HG02973 (cell line): ENCODE measurements around the gene MBNL1.
"Not testable (repeated sequence)": the region's sequence is repeated elsewhere in the genome, so short reads cannot be mapped to it uniquely, and the experiment has no call there.

ENCODE experiments used
- ATAC-seq: cut with Tn5 transposase; IDR thresholded peaks from one replicate; pipeline ENCODE4 v1.9.1; 2021; ENCODE audit warnings: moderate library complexity; ENCODE audit not compliant: unreplicated experiment

The MBNL1 gene

GRCh38 chr3:152396867-152397266, 128.1 kb downstream of the MBNL1 start:
- no peak for ATAC-seq

- ATAC-seq: not testable (repeated sequence)
Observed at GRCh38 chr3:152397348-152397747, 128.6 kb downstream of the MBNL1 start.

- no peak for ATAC-seq
Observed at GRCh38 chr3:152398495-152398894, 129.8 kb downstream of the MBNL1 start.

DNA sequence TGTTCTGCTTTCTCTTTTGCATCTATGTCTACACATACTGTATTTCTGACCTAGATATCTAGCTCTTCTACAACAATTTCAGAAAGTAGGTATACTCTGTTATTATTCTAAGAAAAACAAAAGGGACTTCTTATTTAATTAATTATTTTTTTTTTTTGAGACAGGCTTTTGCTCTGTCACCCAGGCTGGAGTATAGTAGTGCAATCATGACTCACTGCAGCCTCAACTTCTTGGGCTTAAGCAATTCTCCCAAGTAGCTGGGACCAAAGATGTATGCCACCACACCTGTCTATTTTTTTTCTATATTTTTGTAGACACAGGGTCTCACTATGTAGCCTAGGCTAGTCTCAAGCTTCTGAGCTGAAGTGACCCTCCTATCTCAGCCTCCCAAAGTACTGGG, 130.6 kb downstream of the MBNL1 start:
- ATAC-seq: no peak

GRCh38 chr3:152400887-152401286, 132.2 kb downstream of the MBNL1 start:
- ATAC-seq: no peak

GRCh38 chr3:152402695-152403451, 134.1 kb downstream of the MBNL1 start:
- no peak for ATAC-seq

GRCh38 chr3:152403632-152404066, 134.9 kb downstream of the MBNL1 start:
- no peak for ATAC-seq

- ATAC-seq: no peak
Observed at GRCh38 chr3:152404976-152405375, 136.2 kb downstream of the MBNL1 start.

DNA sequence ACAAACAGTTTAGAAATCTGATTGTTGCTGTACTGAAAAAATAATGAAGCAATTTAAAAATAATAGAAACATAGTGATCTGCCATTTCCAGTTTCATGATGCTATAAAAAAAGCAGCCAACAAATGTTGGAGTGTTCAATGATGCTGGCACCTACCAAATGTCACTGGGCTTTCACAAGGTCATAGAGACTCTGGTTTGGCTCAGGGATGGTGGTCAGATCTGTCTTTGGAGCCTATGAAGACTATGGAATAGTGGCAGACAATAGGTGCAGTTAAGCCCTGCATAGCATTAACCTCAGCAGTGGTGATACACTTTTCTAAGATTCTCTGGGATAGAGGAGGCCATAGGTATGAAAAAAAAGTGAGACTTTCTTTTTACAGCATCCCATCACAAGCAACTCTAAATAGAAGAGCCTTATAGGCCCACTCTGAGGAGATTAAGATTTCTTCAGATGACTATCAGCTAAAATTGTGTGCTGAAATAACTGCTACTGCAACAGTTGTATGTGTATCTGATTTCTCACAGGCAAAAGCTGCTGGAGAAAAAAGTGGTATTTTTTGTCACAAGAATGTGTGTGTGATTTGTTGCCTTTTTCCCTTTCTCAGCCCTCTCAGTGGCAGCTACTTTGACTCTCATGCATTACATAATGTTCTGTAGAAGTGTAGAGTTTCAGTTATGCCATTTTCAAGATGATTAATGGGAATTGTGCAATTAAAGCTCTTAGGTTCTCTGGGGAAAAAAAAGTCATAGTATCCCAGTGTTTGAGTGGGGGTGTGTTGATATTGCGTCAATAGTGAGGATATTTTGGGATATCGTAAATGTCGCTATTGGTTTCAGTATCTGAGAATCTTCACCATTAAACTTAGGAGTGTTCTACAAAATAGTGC, 137.4 kb downstream of the MBNL1 start:
- ATAC-seq: no peak

DNA sequence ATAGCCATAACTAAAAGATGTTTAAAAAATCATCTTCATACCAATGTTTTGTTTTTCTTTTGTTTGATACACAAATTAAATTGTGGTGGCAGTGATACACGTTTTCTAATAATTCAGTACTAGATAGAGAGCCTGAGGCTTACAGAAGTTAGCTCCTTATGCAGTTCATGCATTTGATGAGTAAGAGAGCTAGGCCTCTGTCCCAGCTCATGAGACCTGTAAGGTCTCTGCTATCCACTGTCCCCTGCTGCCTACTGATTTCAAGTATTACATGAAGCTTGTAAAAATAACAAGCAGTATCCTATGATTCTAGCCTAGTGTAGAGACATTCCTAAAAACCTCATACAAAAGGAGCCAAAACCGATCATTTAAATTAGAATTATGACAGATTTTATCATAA, 144.5 kb downstream of the MBNL1 start:
- no peak for ATAC-seq

DNA sequence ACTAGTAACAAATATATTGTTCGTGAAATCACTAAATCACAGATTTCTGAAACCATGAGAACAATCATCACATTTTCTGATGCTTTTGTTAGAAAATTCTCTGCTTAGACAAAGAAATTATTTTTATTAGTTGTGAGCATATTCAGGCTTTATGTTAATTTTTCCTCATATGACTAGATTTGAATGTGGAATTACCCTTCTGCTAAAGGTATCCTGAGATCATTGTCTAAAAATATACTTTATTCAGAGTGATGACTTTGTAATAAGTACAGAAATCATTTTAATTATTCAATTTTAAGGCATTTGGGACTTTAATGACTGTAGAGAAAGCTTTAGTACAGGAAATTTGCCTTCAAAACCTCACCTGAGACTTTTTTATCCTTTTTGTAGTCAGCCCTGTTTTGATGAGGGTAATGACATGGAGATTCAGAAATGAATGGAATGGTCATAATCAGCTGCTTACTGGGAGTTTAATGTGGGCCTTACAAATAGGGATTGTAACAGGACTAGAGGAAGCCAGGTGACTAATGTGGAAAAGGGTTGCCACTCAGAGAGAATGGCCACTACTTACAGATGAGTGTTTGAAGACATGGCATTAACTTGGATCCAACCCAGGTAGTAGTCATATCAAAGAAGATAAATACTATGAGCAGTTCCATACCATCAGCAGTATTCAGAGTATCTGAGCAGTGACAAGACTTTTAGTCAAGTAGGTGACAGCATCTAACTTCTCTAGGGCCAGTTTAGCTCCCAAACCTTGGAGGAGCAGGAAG, 148.3 kb downstream of the MBNL1 start:
- no peak for ATAC-seq

GRCh38 chr3:152419748-152420147, 151.0 kb downstream of the MBNL1 start:
- no peak for ATAC-seq

DNA sequence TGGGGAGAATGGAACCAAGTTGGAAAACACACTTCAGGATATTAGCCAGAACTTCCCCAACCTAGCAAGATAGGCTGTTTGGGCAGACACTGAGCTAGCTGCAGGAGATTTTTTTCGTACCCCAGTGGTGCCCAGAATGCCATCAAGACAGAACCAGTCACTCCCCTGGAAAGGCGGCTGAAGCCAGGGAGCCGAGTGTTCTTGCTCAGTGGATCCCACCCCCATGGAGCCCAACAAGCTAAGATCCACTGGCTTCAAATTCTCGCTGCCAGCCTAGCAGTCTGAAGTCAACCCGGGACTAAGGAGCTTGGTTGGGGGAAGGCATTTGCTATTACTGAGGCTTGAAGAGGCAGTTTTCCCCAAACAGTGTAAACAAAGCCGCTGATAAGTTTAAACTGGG, 152.4 kb downstream of the MBNL1 start:
- no peak for ATAC-seq

DNA sequence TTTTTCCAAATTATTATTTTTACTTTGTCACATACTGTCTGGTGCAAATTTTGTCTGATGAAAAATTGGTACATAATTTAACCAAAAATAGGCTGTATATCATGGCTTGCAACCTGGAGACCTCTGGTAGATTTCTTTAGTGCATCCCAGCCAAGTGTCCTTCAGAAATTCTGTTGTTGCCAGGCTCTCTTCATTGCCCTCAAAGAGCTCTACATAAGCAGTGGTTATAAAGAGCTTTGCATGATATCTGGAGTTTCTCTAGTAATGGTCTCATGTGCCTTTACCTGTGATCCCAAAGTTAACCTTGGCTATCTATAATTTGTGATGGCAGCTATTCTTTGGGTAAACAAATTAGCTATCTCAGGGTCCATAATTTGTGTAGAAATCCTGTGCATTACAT, 157.7 kb downstream of the MBNL1 start:
- no peak for ATAC-seq

DNA sequence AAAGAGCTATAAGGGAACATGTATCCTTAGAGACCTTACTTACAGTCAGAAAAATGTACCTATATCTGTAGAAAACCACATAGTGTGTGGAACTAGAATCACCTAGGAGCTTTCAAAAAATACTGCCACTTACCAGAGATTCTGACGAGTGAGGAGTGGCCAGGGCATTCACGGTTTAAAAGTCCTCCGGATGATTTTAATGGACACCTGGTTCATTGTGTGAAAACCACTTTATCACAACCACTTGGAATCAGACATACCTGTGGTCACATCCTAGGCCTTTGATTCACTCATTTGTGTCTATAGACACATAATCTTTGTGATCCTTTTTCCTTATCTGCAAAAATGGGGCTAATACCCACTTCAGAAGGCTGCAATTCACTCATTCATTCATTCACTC, 159.8 kb downstream of the MBNL1 start:
- ATAC-seq: no peak

GRCh38 chr3:152430223-152431002, 161.7 kb downstream of the MBNL1 start:
- ATAC-seq: no peak

- no peak for ATAC-seq
Observed at GRCh38 chr3:152434142-152434541, 165.4 kb downstream of the MBNL1 start.

DNA sequence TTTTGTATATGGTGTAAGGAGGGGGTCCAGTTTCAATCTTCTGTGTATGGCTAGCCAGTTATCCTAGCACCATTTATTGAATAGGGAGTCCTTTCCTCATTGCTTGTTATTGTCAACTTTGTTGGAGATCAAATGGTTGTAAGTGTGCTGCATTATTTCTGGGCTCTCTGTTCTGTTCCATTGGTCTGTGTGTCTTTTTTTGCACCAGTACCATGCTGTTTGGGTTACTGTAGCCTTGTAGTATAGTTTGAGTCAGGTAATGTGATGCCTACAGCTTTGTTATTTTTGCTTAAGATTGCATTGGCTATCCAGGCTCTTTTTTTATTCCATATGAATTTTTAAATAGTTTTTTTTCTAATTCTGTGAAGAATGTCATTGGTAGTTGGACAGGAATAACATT, 166.5 kb downstream of the MBNL1 start:
- ATAC-seq: not testable (repeated sequence)

- ATAC-seq: no peak
Observed at GRCh38 chr3:152436707-152437590, 168.2 kb downstream of the MBNL1 start.

GRCh38 chr3:152438181-152438580, 169.5 kb downstream of the MBNL1 start:
- no peak for ATAC-seq
